ENCODE results near the gene F10.

GRCh38 chr13:113155201-113155600 lies 32.6 kb downstream of the F10 start:
- TF ChIP-seq, protein P1, sequence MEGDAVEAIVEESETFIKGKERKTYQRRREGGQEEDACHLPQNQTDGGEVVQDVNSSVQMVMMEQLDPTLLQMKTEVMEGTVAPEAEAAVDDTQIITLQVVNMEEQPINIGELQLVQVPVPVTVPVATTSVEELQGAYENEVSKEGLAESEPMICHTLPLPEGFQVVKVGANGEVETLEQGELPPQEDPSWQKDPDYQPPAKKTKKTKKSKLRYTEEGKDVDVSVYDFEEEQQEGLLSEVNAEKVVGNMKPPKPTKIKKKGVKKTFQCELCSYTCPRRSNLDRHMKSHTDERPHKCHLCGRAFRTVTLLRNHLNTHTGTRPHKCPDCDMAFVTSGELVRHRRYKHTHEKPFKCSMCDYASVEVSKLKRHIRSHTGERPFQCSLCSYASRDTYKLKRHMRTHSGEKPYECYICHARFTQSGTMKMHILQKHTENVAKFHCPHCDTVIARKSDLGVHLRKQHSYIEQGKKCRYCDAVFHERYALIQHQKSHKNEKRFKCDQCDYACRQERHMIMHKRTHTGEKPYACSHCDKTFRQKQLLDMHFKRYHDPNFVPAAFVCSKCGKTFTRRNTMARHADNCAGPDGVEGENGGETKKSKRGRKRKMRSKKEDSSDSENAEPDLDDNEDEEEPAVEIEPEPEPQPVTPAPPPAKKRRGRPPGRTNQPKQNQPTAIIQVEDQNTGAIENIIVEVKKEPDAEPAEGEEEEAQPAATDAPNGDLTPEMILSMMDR (IDR thresholded peaks at IDR 0.05) = no peak
- TF ChIP-seq POLR2A (IDR thresholded peaks at IDR 0.05) = no peak

Measured in heart left ventricle (tissue), 13 donors.